Thyroid gland (tissue), 4 donors: ENCODE data around the gene INPP5A. TPM values are rescaled to one million over a fixed set of nuclear protein-coding genes. Genes with fewer than 3 reads are reported as not detected.

Source experiments
- DNase-seq, 2 donors: peaks; one replicate each; pipeline ENCODE4 v3.0.0-alpha.2; 2019
- H3K27ac ChIP-seq, 3 donors: fragments of 200-600 bp; sonication (generic); 1 replicate in 2 of 3; 2 replicates in 1 of 3; pipeline ENCODE4 v1.5.1; 2016 to 2019; ENCODE audit warnings: mild to moderate bottlenecking in 1 of 3, moderate library complexity in 1 of 3
- H3K27me3 ChIP-seq: fragments of 200-600 bp; sonication (generic); one replicate; pipeline ENCODE4 v1.5.1; 2019
- H3K36me3 ChIP-seq, 2 donors: fragments of 200-600 bp; sonication (generic); one replicate each; pipeline ENCODE4 v1.5.1; 2016 to 2019
- H3K4me1 ChIP-seq, 2 donors: fragments of 200-600 bp; sonication (generic); one replicate each; pipeline ENCODE4 v1.5.1; 2017 to 2019
- H3K4me3 ChIP-seq, 3 donors: fragments of 200-600 bp; sonication (generic); replicated peaks in 1 of 3; 1 replicate in 2 of 3; 2 replicates in 1 of 3; pipeline ENCODE4 v1.5.1; 2016; ENCODE audit warnings: mild to moderate bottlenecking in 1 of 3
- H3K9me3 ChIP-seq: fragments of 200-600 bp; sonication (generic); one replicate; pipeline ENCODE4 v1.5.1; 2017
- POLR2A ChIP-seq, 2 donors: fragments of 450-650 bp; IDR thresholded peaks; one replicate each; pipeline ENCODE4 v1.6.1; 2017; ENCODE audit warnings: antibody characterized with exemption in 2 of 2, mild to moderate bottlenecking in 2 of 2, moderate library complexity in 1 of 2
- WGBS, 2 donors: methylation state at CpG; one replicate each; pipeline ENCODE4 v1.1.5; 2017; 5-methylcytosine and 5-hydroxymethylcytosine counted together
- intact Hi-C: fragments of 100-400 bp; cut with DNase I; formaldehyde crosslinking; loops from one replicate; pipeline ENCODE4 v1.15.1; 2023
- total RNA-seq, 4 donors: library from RNA; depleted of rRNA; stranded (reverse); fragments of >200 nt; gene quantifications; one replicate each; pipeline ENCODE4 v1.2.3, GENCODE V29; 2016
- TF ChIP-seq, protein P1 (sequence below), 6 experiments: fragments of 200-600 bp in 3 of 6; fragments of 450-650 bp in 3 of 6; sonication (generic) in 3 of 6; IDR thresholded peaks; one replicate each; pipeline ENCODE4 v1.5.1; 2016 to 2019; ENCODE audit warnings: antibody characterized with exemption in 6 of 6, mild to moderate bottlenecking in 2 of 6, inconsistent platforms in 1 of 6, moderate library complexity in 1 of 6

The INPP5A gene
- total RNA-seq, 4 donors from 2014 or later, result 30.4 to 75.8 (median 41.1) TPM

GRCh38 chr10:132774902-132775863 is 237.6 kb downstream of the INPP5A start:
- DNase-seq, result no peak
- Histone ChIP-seq H3K4me3 (no peak overlapping the region), H3K27me3 (no peaks in the 10 kb centered on the region), H3K4me1 (no peaks in the 10 kb centered on the region), H3K36me3 (peaks cover 0 to 4% of the 10 kb centered on the region in 2 donors), H3K9me3 (no peaks in the 10 kb centered on the region), H3K27ac (no peak overlapping the region)
- intact Hi-C loops, result no loop called here
- TF ChIP-seq POLR2A (IDR thresholded peaks at IDR 0.05), result no peak
- TF ChIP-seq, protein P1, sequence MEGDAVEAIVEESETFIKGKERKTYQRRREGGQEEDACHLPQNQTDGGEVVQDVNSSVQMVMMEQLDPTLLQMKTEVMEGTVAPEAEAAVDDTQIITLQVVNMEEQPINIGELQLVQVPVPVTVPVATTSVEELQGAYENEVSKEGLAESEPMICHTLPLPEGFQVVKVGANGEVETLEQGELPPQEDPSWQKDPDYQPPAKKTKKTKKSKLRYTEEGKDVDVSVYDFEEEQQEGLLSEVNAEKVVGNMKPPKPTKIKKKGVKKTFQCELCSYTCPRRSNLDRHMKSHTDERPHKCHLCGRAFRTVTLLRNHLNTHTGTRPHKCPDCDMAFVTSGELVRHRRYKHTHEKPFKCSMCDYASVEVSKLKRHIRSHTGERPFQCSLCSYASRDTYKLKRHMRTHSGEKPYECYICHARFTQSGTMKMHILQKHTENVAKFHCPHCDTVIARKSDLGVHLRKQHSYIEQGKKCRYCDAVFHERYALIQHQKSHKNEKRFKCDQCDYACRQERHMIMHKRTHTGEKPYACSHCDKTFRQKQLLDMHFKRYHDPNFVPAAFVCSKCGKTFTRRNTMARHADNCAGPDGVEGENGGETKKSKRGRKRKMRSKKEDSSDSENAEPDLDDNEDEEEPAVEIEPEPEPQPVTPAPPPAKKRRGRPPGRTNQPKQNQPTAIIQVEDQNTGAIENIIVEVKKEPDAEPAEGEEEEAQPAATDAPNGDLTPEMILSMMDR (IDR thresholded peaks at IDR 0.05), result no peak
- WGBS, 2 donors, result 81 to 90% methylated on average over 4 to 15 of the region's 22 CpGs

- WGBS, 2 donors, result 94 to 97% methylated on average over 7 to 18 of the region's 18 CpGs
- H3K27ac ChIP-seq, result no peak overlapping the region
- no peaks in the 10 kb centered on the region for H3K9me3 ChIP-seq
- no peak for DNase-seq
- intact Hi-C loops, result no loop called here
- peaks cover 4% of the 10 kb centered on the region in 2 donors for H3K36me3 ChIP-seq
- H3K4me1 ChIP-seq, result no peaks in the 10 kb centered on the region
- no peaks in the 10 kb centered on the region for H3K27me3 ChIP-seq
- no peak overlapping the region for H3K4me3 ChIP-seq
- no peak for TF ChIP-seq POLR2A (IDR thresholded peaks at IDR 0.05)
- TF ChIP-seq, protein P1 (IDR thresholded peaks at IDR 0.05), result no peak
Observed at GRCh38 chr10:132776186-132776585, 238.6 kb downstream of the INPP5A start.

- H3K36me3 ChIP-seq, result peaks cover 4% of the 10 kb centered on the region in 2 donors
- intact Hi-C loops, result no loop called here
- no peaks in the 10 kb centered on the region for H3K9me3 ChIP-seq
- no peak overlapping the region for H3K27ac ChIP-seq
- DNase-seq, result no peak
- TF ChIP-seq, protein P1 (IDR thresholded peaks at IDR 0.05), result no peak
- TF ChIP-seq POLR2A (IDR thresholded peaks at IDR 0.05), result no peak
- WGBS, 2 donors, result 90 to 91% methylated on average over 4 to 18 of the region's 18 CpGs
- H3K27me3 ChIP-seq, result no peaks in the 10 kb centered on the region
- no peak overlapping the region for H3K4me3 ChIP-seq
- no peaks in the 10 kb centered on the region for H3K4me1 ChIP-seq
Observed at GRCh38 chr10:132776821-132777220, 239.2 kb downstream of the INPP5A start.

DNA sequence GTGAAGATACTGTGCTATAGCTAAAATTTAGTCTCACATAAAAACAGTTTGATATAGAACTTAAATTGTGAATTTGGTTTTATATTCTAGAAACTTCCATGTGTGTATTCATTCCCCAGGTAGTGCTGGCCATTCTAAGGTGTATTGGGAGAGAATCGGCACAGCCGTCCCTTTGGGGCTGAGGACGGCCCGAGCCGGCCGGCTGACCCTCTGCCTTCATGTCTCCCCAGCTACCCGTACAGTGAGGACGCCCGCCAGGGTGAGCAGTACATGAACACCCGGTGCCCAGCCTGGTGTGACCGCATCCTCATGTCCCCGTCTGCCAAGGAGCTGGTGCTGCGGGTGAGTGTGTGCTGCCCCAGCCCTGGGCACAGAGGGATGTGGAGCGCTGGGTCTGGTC is 239.9 kb downstream of the INPP5A start:
- H3K27ac ChIP-seq, result no peak overlapping the region
- 93 to 96% methylated on average over 7 to 8 of the region's 14 CpGs for WGBS, 2 donors
- no peak overlapping the region for H3K4me3 ChIP-seq
- intact Hi-C loops, result no loop called here
- TF ChIP-seq, protein P1 (IDR thresholded peaks at IDR 0.05), result no peak
- no peak for TF ChIP-seq POLR2A (IDR thresholded peaks at IDR 0.05)
- no peaks in the 10 kb centered on the region for H3K27me3 ChIP-seq
- peaks cover 4% of the 10 kb centered on the region in 2 donors for H3K36me3 ChIP-seq
- DNase-seq, result no peak
- no peaks in the 10 kb centered on the region for H3K9me3 ChIP-seq
- H3K4me1 ChIP-seq, result no peaks in the 10 kb centered on the region
